RPMI8226 (cell line): ENCODE data around the gene MED31.
"Not testable (repeated sequence)": the region's sequence is repeated elsewhere in the genome, so short reads cannot be mapped to it uniquely, and the experiment has no call there.

ENCODE experiments used
- DNase-seq: peaks from one replicate; pipeline ENCODE4 v3.0.0-alpha.2; 2015

MED31 gene

DNA sequence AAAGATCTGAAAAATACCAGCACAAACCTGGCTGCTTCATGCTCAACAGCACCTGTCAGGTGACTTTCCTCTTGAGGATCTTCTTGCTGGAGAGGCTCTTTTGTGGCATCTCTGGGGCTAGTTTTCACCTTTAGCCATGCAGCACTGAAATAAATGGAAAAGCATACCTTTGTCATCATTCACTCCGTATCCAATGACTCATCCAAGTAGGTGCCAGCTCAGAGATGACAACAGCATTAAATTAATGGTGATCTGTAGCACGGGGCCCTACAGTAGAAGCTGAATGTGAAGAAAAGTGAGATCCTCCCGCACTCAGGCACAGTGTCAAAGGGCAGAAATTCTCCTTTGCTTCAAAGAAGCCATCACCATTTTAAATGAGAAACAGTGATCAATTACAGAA lies 43.1 kb downstream of the MED31 start:
- DNase-seq, result no peak

DNA sequence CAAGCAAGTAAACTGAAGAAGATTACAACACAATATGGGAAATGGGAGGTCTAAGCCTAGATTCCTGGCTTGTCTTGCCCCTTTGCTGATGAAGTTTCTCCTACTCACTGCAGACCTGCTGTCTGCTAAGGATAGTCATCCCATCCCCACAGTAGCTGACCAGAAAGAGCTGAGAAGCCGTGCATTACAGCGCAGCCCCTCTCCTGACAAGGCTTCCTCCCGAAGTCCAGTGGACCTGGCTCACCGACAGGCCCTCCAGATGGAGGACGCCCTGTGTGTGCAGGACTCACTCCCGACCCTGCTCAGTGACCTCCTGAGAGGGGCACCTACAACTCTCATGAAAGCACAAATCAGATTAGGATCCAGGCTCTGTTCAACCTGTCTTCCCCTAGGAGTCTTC lies 46.3 kb downstream of the MED31 start:
- no peak for DNase-seq

DNA sequence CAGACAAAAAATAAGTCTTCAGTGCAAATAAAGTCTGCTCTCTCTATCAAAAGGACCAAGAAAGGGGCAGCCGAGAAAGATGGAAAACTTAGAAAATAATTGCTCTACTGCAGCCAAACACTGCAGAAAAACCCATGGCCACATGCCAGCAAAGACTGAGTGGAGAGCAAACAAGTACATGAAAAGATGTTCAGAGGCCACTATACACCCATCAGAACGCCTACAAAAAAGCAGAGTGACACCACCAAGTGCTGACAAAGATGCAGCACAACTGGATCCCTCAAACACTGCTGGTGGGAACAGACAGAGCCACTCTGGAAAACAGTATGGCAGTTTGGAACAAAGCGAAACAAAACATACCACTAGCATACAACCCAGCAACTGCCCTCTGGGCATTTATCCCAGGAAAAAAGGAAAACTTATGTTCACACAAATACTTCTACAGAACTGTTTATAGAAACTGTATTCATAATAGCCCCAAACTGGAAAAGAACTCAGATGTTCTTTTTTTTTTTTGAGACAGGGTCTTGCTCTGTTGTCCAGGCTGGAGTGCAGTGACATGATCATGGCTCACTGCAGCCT lies 47.6 kb downstream of the MED31 start:
- no peak for DNase-seq

DNA sequence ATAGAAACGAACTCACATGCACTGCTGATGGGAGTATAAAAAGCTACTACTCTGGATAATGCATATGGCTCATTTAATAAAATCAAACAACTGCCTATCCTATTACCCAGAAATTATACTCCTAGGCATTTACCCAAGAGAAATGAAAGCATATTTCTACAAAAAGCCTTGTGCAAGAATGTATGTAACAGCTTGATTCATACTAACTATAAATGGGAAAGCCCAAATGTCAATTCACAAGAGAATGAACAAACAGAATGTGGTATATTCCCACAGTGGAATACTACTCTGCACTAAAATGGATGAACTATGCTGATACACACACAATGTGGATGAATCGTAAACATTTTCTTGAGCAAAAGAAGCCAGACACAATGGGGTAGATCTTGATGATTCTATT lies 49.3 kb downstream of the MED31 start:
- no peak for DNase-seq

DNA sequence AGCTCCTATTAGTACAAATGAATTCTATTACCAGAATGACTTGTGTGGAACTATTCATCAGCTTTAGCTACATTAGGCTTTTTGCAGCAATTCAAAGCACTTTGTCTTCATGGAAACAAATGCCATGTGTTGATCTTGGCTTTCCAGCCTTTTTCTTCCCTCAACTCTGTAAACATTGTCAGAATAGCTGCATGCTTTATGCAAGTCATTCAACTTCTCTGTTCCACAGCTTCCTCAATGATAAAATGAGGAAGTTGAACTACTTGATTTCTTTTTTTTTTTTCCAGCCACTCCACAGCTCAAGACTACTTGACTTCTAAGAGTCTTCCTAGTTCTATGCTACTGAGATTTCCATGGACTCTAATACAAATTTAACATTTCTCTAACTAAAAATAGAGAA lies 52.0 kb downstream of the MED31 start:
- peak; percentile 22 for DNase-seq

DNA sequence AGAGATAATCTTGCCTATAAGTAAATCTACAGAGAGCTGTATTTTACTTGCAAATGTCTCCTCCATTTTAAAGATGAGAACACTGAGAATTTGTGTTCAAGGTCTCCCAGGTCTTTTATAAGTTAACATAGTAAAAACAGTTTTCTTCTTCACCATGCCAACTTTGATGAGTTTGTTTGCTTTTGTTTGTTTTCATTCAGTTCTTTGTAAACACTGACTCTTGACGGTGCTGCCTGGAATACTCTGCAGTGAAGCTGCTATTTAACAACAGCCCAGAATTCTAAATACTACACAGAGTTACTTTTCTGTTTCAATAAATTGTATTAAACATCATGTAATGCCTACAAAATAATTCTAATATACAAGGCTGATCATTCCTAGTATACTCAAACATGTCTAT lies 53.7 kb downstream of the MED31 start:
- no peak for DNase-seq

DNA sequence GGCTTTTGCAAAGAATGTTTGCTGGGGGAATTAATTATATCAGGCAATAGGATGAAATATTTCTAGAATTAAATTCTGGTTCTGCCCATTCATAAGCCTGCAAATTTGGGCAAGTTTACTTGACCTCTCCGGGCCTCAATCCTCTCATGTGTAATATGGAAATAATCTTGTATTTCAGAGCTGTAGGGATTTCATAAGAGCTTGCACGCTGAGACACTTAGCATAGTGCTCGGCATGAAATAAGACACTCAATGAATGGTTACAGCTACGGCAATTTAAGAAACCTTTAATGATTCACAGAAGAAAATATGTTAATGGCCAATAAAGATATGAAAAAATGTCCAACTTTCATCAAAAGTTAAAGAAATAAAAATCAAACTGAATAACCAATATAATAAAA lies 54.5 kb downstream of the MED31 start:
- no peak for DNase-seq

DNA sequence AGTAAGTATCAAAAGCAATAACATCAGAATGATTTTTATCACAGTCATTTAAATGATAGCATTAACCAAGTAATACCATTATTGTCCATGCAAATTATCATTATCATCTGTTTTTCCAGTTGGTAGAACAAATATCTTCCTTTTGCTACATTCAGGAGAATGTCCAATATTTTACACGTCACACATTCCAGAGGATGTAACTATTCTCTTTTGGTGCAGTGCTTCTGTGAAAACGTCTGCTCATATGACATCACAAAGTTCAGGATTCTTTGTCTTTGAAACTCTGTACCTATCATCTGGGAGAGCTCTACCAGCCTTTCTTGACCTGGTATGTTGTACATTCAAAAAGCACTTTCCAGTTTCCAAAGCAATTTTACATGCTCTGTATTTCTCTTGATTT lies 54.9 kb downstream of the MED31 start:
- no peak for DNase-seq

DNA sequence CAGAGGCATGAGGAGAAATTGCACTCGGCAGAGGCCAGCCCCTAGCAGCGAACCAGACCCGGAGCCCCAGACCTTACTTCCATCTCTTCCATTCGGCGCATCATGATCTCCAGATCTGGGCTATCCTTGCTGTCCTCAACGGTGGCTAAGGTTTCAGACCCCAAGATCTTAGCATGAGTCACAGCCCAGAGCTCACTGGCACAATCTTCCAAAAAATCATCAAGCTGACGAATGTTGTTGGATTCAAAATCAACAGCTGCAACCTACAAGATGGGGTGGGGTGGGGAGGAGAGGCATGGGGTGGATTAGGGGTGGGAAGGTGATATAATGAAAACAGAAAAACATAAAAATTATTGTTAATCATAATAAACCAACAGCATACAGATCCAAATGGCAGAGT lies 55.3 kb downstream of the MED31 start:
- DNase-seq, result no peak

DNA sequence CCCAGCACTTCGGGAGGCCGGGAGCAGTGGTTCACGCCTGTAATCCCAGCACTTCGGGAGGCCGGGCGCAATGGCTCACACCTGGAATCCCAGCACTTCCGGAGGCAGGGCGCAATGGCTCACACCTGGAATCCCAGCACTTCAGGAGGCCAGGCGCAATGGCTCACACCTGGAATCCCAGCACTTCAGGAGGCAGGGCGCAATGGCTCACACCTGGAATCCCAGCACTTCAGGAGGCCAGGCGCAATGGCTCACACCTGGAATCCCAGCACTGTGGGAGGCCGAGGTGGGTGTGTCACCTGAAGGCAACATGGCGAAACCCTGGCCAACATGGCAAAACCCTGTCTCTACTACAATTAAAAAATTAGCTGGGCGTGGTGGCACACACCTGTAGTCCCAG lies 58.0 kb downstream of the MED31 start:
- DNase-seq, result not testable (repeated sequence)
